SK-N-SH (cell line): ENCODE results near the gene SERPINA9. TPM values are rescaled to one million over a fixed set of nuclear protein-coding genes. Genes with fewer than 3 reads are reported as not detected.

Source experiments
- CTCF ChIA-PET: fragments of 300-600, 350-600 bp; formaldehyde crosslinking; extraction: SDS; loops from one replicate; lab custom pipeline; 2021; lab: Yijun Ruan, JAX
- POLR2A ChIA-PET: fragments of 350-600 bp; sonication (Branson Sonifier 250); formaldehyde crosslinking; extraction: SDS; loops from one replicate; lab custom pipeline; 2020; ENCODE audit warnings: antibody characterized with exemption, inconsistent platforms; lab: Yijun Ruan, JAX
- DNase-seq: peaks from one replicate; pipeline ENCODE4 v3.0.0; 2012
- H2AFZ ChIP-seq: fragments of 200-600 bp; sonication (generic); 2 replicates; pipeline ENCODE4 v1.8.1; 2016; ENCODE audit warnings: antibody characterized with exemption, mild to moderate bottlenecking, low read depth
- H3F3A ChIP-seq: fragments of 200-600 bp; sonication (generic); replicated peaks from 2 replicates; pipeline ENCODE3; 2016; ENCODE audit warnings: antibody characterized with exemption, mild to moderate bottlenecking; ENCODE audit not compliant: insufficient read depth
- H3K27ac ChIP-seq, 2 experiments: fragments of 200-500 bp in 1 of 2; fragments of 200-600 bp in 1 of 2; sonication (Bioruptor generic) in 1 of 2; sonication (generic), shearing (Covaris generic) in 1 of 2; 2 replicates each; pipeline versions ENCODE4 v1.5.1 to v1.6.1; 2014 to 2016; ENCODE audit warnings: low read depth in 2 of 2, inconsistent platforms in 1 of 2, low read length in 1 of 2, mild to moderate bottlenecking in 1 of 2, mixed read lengths in 1 of 2
- H3K27me3 ChIP-seq: fragments of 200-600 bp; sonication (generic), shearing (Covaris generic); 2 replicates; pipeline ENCODE4 v1.6.1; 2016; ENCODE audit warnings: mixed run types; ENCODE audit not compliant: insufficient read depth
- H3K36me3 ChIP-seq, 2 experiments: fragments of 200-500 bp in 1 of 2; fragments of 200-600 bp in 1 of 2; sonication (Bioruptor generic) in 1 of 2; sonication (generic) in 1 of 2; replicated peaks in 1 of 2; 2 replicates each; pipeline versions ENCODE3 to v1.5.1; 2014 to 2016; ENCODE audit warnings: low read length in 1 of 2, mild to moderate bottlenecking in 1 of 2; ENCODE audit not compliant: insufficient read depth in 2 of 2, control insufficient read depth in 1 of 2
- H3K4me1 ChIP-seq, 2 experiments: fragments of 200-500 bp in 1 of 2; fragments of 200-600 bp in 1 of 2; sonication (Bioruptor generic) in 1 of 2; sonication (generic), shearing (Covaris generic) in 1 of 2; 2 replicates each; pipeline versions ENCODE4 v1.5.1 to v1.6.1; 2014 to 2016; ENCODE audit warnings: low read depth in 1 of 2, low read length in 1 of 2, mixed run types in 1 of 2; ENCODE audit not compliant: insufficient read depth in 2 of 2, control insufficient read depth in 1 of 2
- H3K4me2 ChIP-seq: fragments of 200-600 bp; sonication (generic), shearing (Covaris generic); 2 replicates; pipeline ENCODE4 v1.6.1; 2017; ENCODE audit warnings: mixed run types
- H3K4me3 ChIP-seq, 2 experiments: fragments of 200-500 bp in 1 of 2; fragments of 200-600 bp in 1 of 2; sonication (Bioruptor generic) in 1 of 2; sonication (generic), shearing (Covaris generic) in 1 of 2; 2 replicates each; pipeline versions ENCODE4 v1.5.1 to v1.8.1; 2014 to 2016; ENCODE audit warnings: low read depth in 2 of 2, inconsistent platforms in 1 of 2, low read length in 1 of 2, mild to moderate bottlenecking in 1 of 2, mixed read lengths in 1 of 2, moderate library complexity in 1 of 2
- H3K79me2 ChIP-seq: fragments of 200-600 bp; sonication (generic); 2 replicates; pipeline ENCODE4 v1.8.1; 2017; ENCODE audit warnings: mild to moderate bottlenecking; ENCODE audit not compliant: insufficient read depth
- H3K9ac ChIP-seq: fragments of 200-600 bp; sonication (generic); 2 replicates; pipeline ENCODE4 v1.6.1; 2017; ENCODE audit warnings: mixed run types
- H3K9me2 ChIP-seq: fragments of 200-600 bp; sonication (generic); 2 replicates; pipeline ENCODE4 v1.6.1; 2017; ENCODE audit warnings: mixed run types
- H3K9me3 ChIP-seq: fragments of 200-600 bp; sonication (generic); 2 replicates; pipeline ENCODE4 v1.6.1; 2017; ENCODE audit warnings: mixed run types, mild to moderate bottlenecking, moderate library complexity
- H4K20me1 ChIP-seq: fragments of 200-600 bp; sonication (generic); 2 replicates; pipeline ENCODE4 v1.6.1; 2017; ENCODE audit warnings: mild to moderate bottlenecking, mixed run types; ENCODE audit not compliant: insufficient read depth
- CHD2 ChIP-seq: fragments of 150-350 bp; IDR thresholded peaks from 2 replicates; pipeline ENCODE4 v1.6.1; 2018; ENCODE audit warnings: low read length; ENCODE audit not compliant: partially characterized antibody
- EZH2phosphoT487 ChIP-seq: fragments of 200-600 bp; sonication (generic); IDR thresholded peaks from 2 replicates; pipeline ENCODE4 v1.6.1; 2017; ENCODE audit warnings: low read depth, mixed run types, mild to moderate bottlenecking, antibody characterized with exemption, moderate library complexity, borderline replicate concordance
- GATA2 ChIP-seq: sonication (generic); formaldehyde crosslinking; IDR thresholded peaks from 2 replicates; pipeline ENCODE4 v1.5.0; 2020; ENCODE audit warnings: mild to moderate bottlenecking, missing genetic modification reagents
- MAX ChIP-seq: IDR thresholded peaks from 2 replicates; pipeline ENCODE4 v1.4.0; 2012; ENCODE audit warnings: low read depth
- MXI1 ChIP-seq: IDR thresholded peaks from 2 replicates; pipeline ENCODE4 v1.6.1; 2012; ENCODE audit warnings: mild to moderate bottlenecking, low read depth, low read length, improper control_type of control experiment
- NFIC ChIP-seq: IDR thresholded peaks from 2 replicates; pipeline ENCODE4 v1.4.0; 2012; ENCODE audit warnings: borderline replicate concordance
- PBX3 ChIP-seq: IDR thresholded peaks from 2 replicates; pipeline ENCODE4; 2012
- POLR2AphosphoS5 ChIP-seq: IDR thresholded peaks from 2 replicates; pipeline ENCODE4 v1.6.1; 2012; ENCODE audit warnings: low read depth, low read length
- RCOR1 ChIP-seq: fragments of 150-350 bp; IDR thresholded peaks from 2 replicates; pipeline ENCODE4 v1.6.1; 2017; ENCODE audit warnings: antibody characterized with exemption, low read length
- REST ChIP-seq: IDR thresholded peaks from 2 replicates; pipeline ENCODE4 v1.6.1; 2012; ENCODE audit warnings: mild to moderate bottlenecking, low read depth, low read length, moderate library complexity
- SIN3A ChIP-seq: IDR thresholded peaks from 2 replicates; pipeline ENCODE4 v1.6.1; 2012; ENCODE audit warnings: low read depth, mild to moderate bottlenecking, low read length, moderate library complexity, borderline replicate concordance
- SMC3 ChIP-seq: IDR thresholded peaks from 2 replicates; pipeline ENCODE4 v1.6.1; 2012; ENCODE audit warnings: low read depth, low read length, improper control_type of control experiment
- TCF12 ChIP-seq: IDR thresholded peaks from 2 replicates; pipeline ENCODE4 v1.4.0; 2012
- ZBTB33 ChIP-seq: IDR thresholded peaks from 2 replicates; pipeline ENCODE4 v1.4.0; 2012; ENCODE audit warnings: low read depth, borderline replicate concordance
- WGBS: methylation state at CpG from one replicate; pipeline ENCODE4 v1.1.6; 2017; ENCODE audit warnings: low lambda C conversion rate; 5-methylcytosine and 5-hydroxymethylcytosine counted together
- polyA plus RNA-seq, 3 experiments: library from polyadenylated mRNA; depleted of rRNA; stranded (reverse); fragments of >200 nt; gene quantifications; 2 replicates each; pipeline ENCODE4 v1.2.3, GENCODE V29; 2012

Gene SERPINA9
- polyA plus RNA-seq, 1 of the 3 experiments (the other 2 are of a cell fraction): not detected

DNA sequence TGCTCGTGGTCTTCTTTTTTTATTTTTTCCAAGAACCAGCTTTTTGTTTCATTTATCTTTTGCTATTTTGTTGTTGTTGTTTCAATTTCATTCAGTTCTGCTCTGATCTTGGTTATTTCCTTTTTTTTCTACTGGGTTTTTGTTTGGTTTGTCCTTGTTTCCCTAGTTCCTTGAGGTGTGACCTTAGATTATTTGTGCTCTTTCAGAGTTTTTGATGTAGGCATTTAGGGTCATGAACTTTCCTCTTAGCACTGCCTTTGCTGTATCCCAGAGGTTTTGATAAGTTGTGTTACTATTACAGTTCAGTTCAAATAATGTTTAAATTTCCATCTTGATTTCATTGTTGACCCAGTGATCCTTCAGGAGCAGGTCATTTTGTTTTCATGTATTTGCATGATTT is 20.1 kb downstream of the SERPINA9 start (continued):
- TF ChIP-seq PBX3 (no peak), REST (no peak), EZH2phosphoT487 (no peak), CHD2 (no peak)

DNA sequence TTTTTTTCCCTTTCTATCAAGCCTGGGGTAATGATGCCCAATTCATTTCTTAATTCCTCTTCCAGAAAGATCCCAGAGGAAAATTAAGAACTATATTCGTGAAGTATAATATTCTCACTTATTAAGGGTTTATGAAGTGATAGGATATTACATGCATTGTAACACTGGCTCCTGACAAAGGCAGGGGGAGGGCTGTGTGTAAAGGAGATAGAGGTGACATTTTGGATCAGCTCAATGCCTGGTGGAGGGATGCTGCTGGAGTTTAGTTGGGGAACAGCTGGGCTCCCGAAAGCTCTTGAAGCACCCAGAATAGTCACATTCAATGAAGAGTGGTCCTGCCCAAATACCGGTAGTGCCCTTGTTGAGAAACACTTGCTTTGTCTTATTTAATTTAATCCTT is 24.2 kb downstream of the SERPINA9 start:
- Histone ChIP-seq H2AFZ (no peak overlapping the region), H3K9me3 (no peaks in the 10 kb centered on the region), H4K20me1 (no peaks in the 10 kb centered on the region), H3K27me3 (peaks cover 20% of the 10 kb centered on the region; the same call in 1 of the 2 replicates), H3K9me2 (no peaks in the 10 kb centered on the region), H3K9ac (no peak overlapping the region), H3K4me1 (no peaks in the 10 kb centered on the region), H3K4me2 (no peak overlapping the region), H3F3A (no peaks in the 10 kb centered on the region), H3K36me3 (no peaks in the 10 kb centered on the region), H3K4me3 (no peak overlapping the region), H3K27ac (no peak overlapping the region), H3K79me2 (no peaks in the 10 kb centered on the region)
- CTCF ChIA-PET: interaction anchor here (1.0 to 1.8 kb wide), 2 partner anchors 10 to 34 kb away, joined by 3 to 5 read pairs; no protein-coding TSS in a partner anchor
- WGBS: 31% methylated on average over 3 of the region's 3 CpGs
- POLR2A ChIA-PET: no interaction called here
- DNase-seq: no peak
- no peak for TF ChIP-seq GATA2 (CRISPR knock-in tag)
- no peak for TF ChIP-seq MAX
- no peak for TF ChIP-seq RCOR1
- TF ChIP-seq CHD2: no peak
- TF ChIP-seq SMC3: no peak
- no peak for TF ChIP-seq MXI1
- TF ChIP-seq REST: no peak
- TF ChIP-seq NFIC: no peak
- no peak for TF ChIP-seq POLR2AphosphoS5
- no peak for TF ChIP-seq TCF12
- no peak for TF ChIP-seq SIN3A
- no peak for TF ChIP-seq ZBTB33
